Esophagus muscularis mucosa (tissue), 3 donors: ENCODE measurements around the gene MTCL1.

Experiments
- EP300 ChIP-seq: sonication (generic); formaldehyde crosslinking; IDR thresholded peaks from one replicate; pipeline ENCODE4 v1.6.1; 2017; ENCODE audit warnings: antibody characterized with exemption
- TF ChIP-seq, protein P1 (sequence below), 3 experiments: fragments of 200-600 bp in 2 of 3; fragments of 450-650 bp in 1 of 3; sonication (generic) in 2 of 3; IDR thresholded peaks; one replicate each; pipeline ENCODE4 v1.5.1; 2017 to 2019; ENCODE audit warnings: antibody characterized with exemption in 3 of 3, mild to moderate bottlenecking in 2 of 3, moderate library complexity in 1 of 3

- TF ChIP-seq EP300 = no peak
- TF ChIP-seq, protein P1, sequence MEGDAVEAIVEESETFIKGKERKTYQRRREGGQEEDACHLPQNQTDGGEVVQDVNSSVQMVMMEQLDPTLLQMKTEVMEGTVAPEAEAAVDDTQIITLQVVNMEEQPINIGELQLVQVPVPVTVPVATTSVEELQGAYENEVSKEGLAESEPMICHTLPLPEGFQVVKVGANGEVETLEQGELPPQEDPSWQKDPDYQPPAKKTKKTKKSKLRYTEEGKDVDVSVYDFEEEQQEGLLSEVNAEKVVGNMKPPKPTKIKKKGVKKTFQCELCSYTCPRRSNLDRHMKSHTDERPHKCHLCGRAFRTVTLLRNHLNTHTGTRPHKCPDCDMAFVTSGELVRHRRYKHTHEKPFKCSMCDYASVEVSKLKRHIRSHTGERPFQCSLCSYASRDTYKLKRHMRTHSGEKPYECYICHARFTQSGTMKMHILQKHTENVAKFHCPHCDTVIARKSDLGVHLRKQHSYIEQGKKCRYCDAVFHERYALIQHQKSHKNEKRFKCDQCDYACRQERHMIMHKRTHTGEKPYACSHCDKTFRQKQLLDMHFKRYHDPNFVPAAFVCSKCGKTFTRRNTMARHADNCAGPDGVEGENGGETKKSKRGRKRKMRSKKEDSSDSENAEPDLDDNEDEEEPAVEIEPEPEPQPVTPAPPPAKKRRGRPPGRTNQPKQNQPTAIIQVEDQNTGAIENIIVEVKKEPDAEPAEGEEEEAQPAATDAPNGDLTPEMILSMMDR (IDR thresholded peaks at IDR 0.05) = no peak
Measured at GRCh38 chr18:8868779-8869415, 163.5 kb downstream of the MTCL1 start.
